Stimulated activated naive CD4-positive, alpha-beta T cell treated with Interleukin-2 at 50 U/mL for 16 hours (primary cell): ENCODE data around the gene NAV2.

Experiments
- DNase-seq: peaks from one replicate; lab custom pipeline; 2025; lab: John Stamatoyannopoulos, UW

NAV2 gene

GRCh38 chr11:19832086-19832750 is 119.6 kb downstream of the NAV2 start:
- no peak for DNase-seq

- DNase-seq: no peak
Observed at GRCh38 chr11:19832901-19833300, 120.3 kb downstream of the NAV2 start.

- DNase-seq: no peak
Observed at GRCh38 chr11:19834771-19835170, 122.1 kb downstream of the NAV2 start.

GRCh38 chr11:19836666-19837065 is 124.0 kb downstream of the NAV2 start:
- DNase-seq: no peak

GRCh38 chr11:19838994-19839768 is 126.5 kb downstream of the NAV2 start:
- DNase-seq: no peak

GRCh38 chr11:19840961-19841360 is 128.3 kb downstream of the NAV2 start:
- no peak for DNase-seq

GRCh38 chr11:19842505-19842904 is 129.9 kb downstream of the NAV2 start:
- DNase-seq: no peak

GRCh38 chr11:19843079-19843478 is 130.4 kb downstream of the NAV2 start:
- DNase-seq: no peak

GRCh38 chr11:19844012-19844411 is 131.4 kb downstream of the NAV2 start:
- DNase-seq: no peak

GRCh38 chr11:19844806-19845205 is 132.2 kb downstream of the NAV2 start:
- no peak for DNase-seq

GRCh38 chr11:19845626-19846025 is 133.0 kb downstream of the NAV2 start:
- no peak for DNase-seq

GRCh38 chr11:19846654-19847305 is 134.1 kb downstream of the NAV2 start:
- no peak for DNase-seq

GRCh38 chr11:19848219-19848618 is 135.6 kb downstream of the NAV2 start:
- DNase-seq: no peak

GRCh38 chr11:19849107-19849789 is 136.6 kb downstream of the NAV2 start:
- no peak for DNase-seq

- no peak for DNase-seq
Observed at GRCh38 chr11:19849947-19850593, 137.4 kb downstream of the NAV2 start.

- DNase-seq: no peak
Observed at GRCh38 chr11:19852288-19852687, 139.7 kb downstream of the NAV2 start.

GRCh38 chr11:19853016-19853415 is 140.4 kb downstream of the NAV2 start:
- DNase-seq: no peak

GRCh38 chr11:19853920-19854319 is 141.3 kb downstream of the NAV2 start:
- no peak for DNase-seq

GRCh38 chr11:19861171-19861570 is 148.5 kb downstream of the NAV2 start:
- no peak for DNase-seq

GRCh38 chr11:19862091-19862490 is 149.5 kb downstream of the NAV2 start:
- DNase-seq: no peak

- DNase-seq: no peak
Observed at GRCh38 chr11:19864141-19865140, 151.8 kb downstream of the NAV2 start.
